Vagina (tissue), 2 donors: ENCODE data around the gene AKT1S1.

Source experiments
- POLR2AphosphoS5 ChIP-seq, 2 donors: sonication (generic); formaldehyde crosslinking; IDR thresholded peaks; one replicate each; pipeline ENCODE4 v1.9.0; 2017; ENCODE audit warnings: antibody characterized with exemption in 2 of 2, mild to moderate bottlenecking in 2 of 2, low read depth in 1 of 2; ENCODE audit not compliant: insufficient read depth in 1 of 2
- TF ChIP-seq, protein P1 (sequence below), 3 experiments: fragments of 450-650 bp in 2 of 3; fragments of 200-600 bp in 1 of 3; sonication (generic) in 1 of 3; IDR thresholded peaks; one replicate each; pipeline ENCODE4 v1.5.1; 2017 to 2019; ENCODE audit warnings: antibody characterized with exemption in 3 of 3, mild to moderate bottlenecking in 2 of 3, moderate library complexity in 2 of 3

DNA sequence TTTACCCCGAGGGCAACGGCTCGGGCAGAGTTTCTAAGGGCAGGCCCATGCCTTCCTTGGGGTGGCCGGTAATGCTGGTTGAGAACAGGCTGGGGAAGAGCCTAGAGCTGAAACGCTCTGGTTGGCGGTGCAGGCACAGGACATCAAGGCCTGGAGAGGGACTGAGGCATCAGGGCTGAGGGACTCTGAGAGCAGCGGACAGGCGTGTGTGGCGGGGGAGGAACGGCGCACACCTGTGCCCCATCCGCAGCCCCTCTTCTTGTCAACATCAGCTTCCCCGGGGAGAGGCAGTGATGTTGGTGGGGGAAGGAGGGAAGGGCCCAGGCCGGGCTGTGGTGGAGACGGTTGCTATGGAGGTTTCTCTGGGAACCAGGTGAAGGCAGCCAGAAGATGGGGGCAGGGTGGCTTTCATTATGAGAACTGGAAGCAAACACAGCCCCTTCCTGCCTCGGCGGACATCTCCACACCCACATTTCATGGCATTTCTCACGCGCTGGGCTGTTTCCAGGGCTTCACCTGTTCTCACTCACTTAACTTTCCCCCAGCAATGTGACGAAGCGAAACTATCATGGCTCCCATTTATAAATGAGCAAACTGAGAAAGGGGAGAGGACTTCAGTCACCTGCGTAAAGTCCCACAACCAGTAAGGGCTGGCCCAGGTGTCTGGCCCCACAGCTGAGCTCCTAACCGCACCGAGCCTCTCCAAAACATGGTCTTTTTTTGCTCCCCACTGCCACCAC, 43.6 kb upstream of the AKT1S1 start:
- TF ChIP-seq, protein P1, sequence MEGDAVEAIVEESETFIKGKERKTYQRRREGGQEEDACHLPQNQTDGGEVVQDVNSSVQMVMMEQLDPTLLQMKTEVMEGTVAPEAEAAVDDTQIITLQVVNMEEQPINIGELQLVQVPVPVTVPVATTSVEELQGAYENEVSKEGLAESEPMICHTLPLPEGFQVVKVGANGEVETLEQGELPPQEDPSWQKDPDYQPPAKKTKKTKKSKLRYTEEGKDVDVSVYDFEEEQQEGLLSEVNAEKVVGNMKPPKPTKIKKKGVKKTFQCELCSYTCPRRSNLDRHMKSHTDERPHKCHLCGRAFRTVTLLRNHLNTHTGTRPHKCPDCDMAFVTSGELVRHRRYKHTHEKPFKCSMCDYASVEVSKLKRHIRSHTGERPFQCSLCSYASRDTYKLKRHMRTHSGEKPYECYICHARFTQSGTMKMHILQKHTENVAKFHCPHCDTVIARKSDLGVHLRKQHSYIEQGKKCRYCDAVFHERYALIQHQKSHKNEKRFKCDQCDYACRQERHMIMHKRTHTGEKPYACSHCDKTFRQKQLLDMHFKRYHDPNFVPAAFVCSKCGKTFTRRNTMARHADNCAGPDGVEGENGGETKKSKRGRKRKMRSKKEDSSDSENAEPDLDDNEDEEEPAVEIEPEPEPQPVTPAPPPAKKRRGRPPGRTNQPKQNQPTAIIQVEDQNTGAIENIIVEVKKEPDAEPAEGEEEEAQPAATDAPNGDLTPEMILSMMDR (IDR thresholded peaks at IDR 0.05): no peak
- TF ChIP-seq POLR2AphosphoS5 (IDR thresholded peaks at IDR 0.05; ENCODE audit: insufficient read depth in 1 of 2, low read depth in 1 of 2): no peak
